Activated CD4-positive, alpha-beta T cell treated with anti-CD3 and anti-CD28 coated beads, Interleukin-2, amount 50 U/mL, for 4 hours (primary cell): ENCODE measurements around the gene THOC2.
"Not testable (repeated sequence)": the region's sequence is repeated elsewhere in the genome, so short reads cannot be mapped to it uniquely, and the experiment has no call there.

Experiments used
- DNase-seq, 2 experiments: peaks; one replicate each; pipeline ENCODE4 v3.0.0-alpha.2; 2020

Gene THOC2

GRCh38 chrX:123665197-123665596, 67.7 kb downstream of the THOC2 start:
- DNase-seq, result no peak

GRCh38 chrX:123664467-123665167, 68.2 kb downstream of the THOC2 start:
- DNase-seq, result not testable (repeated sequence)

GRCh38 chrX:123663720-123664119, 69.1 kb downstream of the THOC2 start:
- DNase-seq, result not testable (repeated sequence)

GRCh38 chrX:123656507-123656906, 76.3 kb downstream of the THOC2 start:
- DNase-seq, result not testable (repeated sequence)

GRCh38 chrX:123648811-123649181, 84.1 kb downstream of the THOC2 start:
- not testable (repeated sequence) for DNase-seq

- DNase-seq, result peak; percentile 0
Observed at GRCh38 chrX:123648028-123648810, 84.6 kb downstream of the THOC2 start.

GRCh38 chrX:123647244-123647643, 85.6 kb downstream of the THOC2 start:
- no peak for DNase-seq

GRCh38 chrX:123629502-123629901, 103.3 kb downstream of the THOC2 start:
- DNase-seq, result no peak

- no peak for DNase-seq
Observed at GRCh38 chrX:123626962-123627361, 105.9 kb downstream of the THOC2 start.

GRCh38 chrX:123625952-123626351, 106.9 kb downstream of the THOC2 start:
- DNase-seq, result no peak

- no peak for DNase-seq
Observed at GRCh38 chrX:123625477-123625876, 107.4 kb downstream of the THOC2 start.

GRCh38 chrX:123617007-123617406, 115.8 kb downstream of the THOC2 start:
- no peak for DNase-seq

GRCh38 chrX:123610915-123611314, 121.9 kb downstream of the THOC2 start:
- DNase-seq, result no peak

GRCh38 chrX:123607806-123608205, 125.0 kb downstream of the THOC2 start:
- no peak for DNase-seq

GRCh38 chrX:123607270-123607669, 125.6 kb downstream of the THOC2 start:
- DNase-seq, result no peak

GRCh38 chrX:123603491-123603890, 129.4 kb downstream of the THOC2 start:
- DNase-seq, result no peak

- DNase-seq, result no peak
Observed at GRCh38 chrX:123601437-123601836, 131.4 kb downstream of the THOC2 start.

GRCh38 chrX:123600181-123600580, 132.7 kb downstream of the THOC2 start:
- no peak for DNase-seq

- no peak for DNase-seq
Observed at GRCh38 chrX:123590842-123591486, 141.9 kb downstream of the THOC2 start.

- no peak for DNase-seq
Observed at GRCh38 chrX:123588723-123589122, 144.1 kb downstream of the THOC2 start.

- no peak for DNase-seq
Observed at GRCh38 chrX:123581586-123581985, 151.3 kb downstream of the THOC2 start.

- DNase-seq, result no peak
Observed at GRCh38 chrX:123580792-123581191, 152.1 kb downstream of the THOC2 start.

GRCh38 chrX:123574027-123574426, 158.8 kb downstream of the THOC2 start:
- not testable (repeated sequence) for DNase-seq
